WTC11 (cell line): ENCODE data around the gene KIAA1671. TPM values are rescaled to one million over a fixed set of nuclear protein-coding genes. Genes with fewer than 3 reads are reported as not detected.

Source experiments
- ATAC-seq: fragments of 200-7000 bp; cut with Tn5 transposase; 2 replicates; pipeline ENCODE4 v1.10.0; 2021; ENCODE audit warnings: mild to moderate bottlenecking, moderate library complexity
- CTCF ChIA-PET: fragments of 300-600 bp; sonication (Branson Sonifier 250); formaldehyde crosslinking; loops from one replicate; lab custom pipeline; 2021; ENCODE audit warnings: antibody characterized with exemption; lab: Charles Lee
- POLR2A ChIA-PET: fragments of 350-600 bp; sonication (Branson Sonifier 250); formaldehyde crosslinking; loops from one replicate; lab custom pipeline; 2021; ENCODE audit warnings: antibody characterized with exemption; lab: Charles Lee
- DNase-seq: peaks from one replicate; pipeline ENCODE4 v3.0.0; 2021; ENCODE audit warnings: low spot score
- H3K27ac Mint-ChIP-seq: 2 replicates; pipeline ENCODE4 v1.8.0; 2021; ENCODE audit warnings: mixed read lengths
- H3K27me3 Mint-ChIP-seq: 2 replicates; pipeline ENCODE4 v1.8.0; 2021; ENCODE audit warnings: low read depth, mild to moderate bottlenecking, moderate library complexity, mixed read lengths
- H3K36me3 Mint-ChIP-seq: 2 replicates; pipeline ENCODE4 v1.8.0; 2021; ENCODE audit warnings: mixed read lengths
- H3K4me1 Mint-ChIP-seq: 2 replicates; pipeline ENCODE4 v1.8.0; 2022; ENCODE audit warnings: mixed read lengths
- H3K4me3 Mint-ChIP-seq: 2 replicates; pipeline ENCODE4 v1.8.0; 2021; ENCODE audit warnings: mild to moderate bottlenecking, moderate library complexity, mixed read lengths
- H3K9me3 Mint-ChIP-seq: 2 replicates; pipeline ENCODE4 v1.8.0; 2021; ENCODE audit warnings: mixed read lengths
- CBFB ChIP-seq: sonication (generic); formaldehyde crosslinking; IDR thresholded peaks from 2 replicates; pipeline ENCODE4 v1.8.1; 2022; ENCODE audit warnings: mild to moderate bottlenecking, low read depth, missing genetic modification reagents
- ESRRA ChIP-seq: sonication (generic); formaldehyde crosslinking; IDR thresholded peaks from 2 replicates; pipeline ENCODE4 v1.8.1; 2022; ENCODE audit warnings: mild to moderate bottlenecking, missing genetic modification reagents, borderline replicate concordance
- ETV6 ChIP-seq: sonication (generic); formaldehyde crosslinking; IDR thresholded peaks from 2 replicates; pipeline ENCODE4 v1.8.1; 2022; ENCODE audit warnings: mild to moderate bottlenecking, missing genetic modification reagents
- FOXK1 ChIP-seq: sonication (generic); formaldehyde crosslinking; IDR thresholded peaks from 2 replicates; pipeline ENCODE4 v1.8.0; 2022; ENCODE audit warnings: mild to moderate bottlenecking, moderate library complexity, missing genetic modification reagents
- GABPB1 ChIP-seq: sonication (generic); formaldehyde crosslinking; IDR thresholded peaks from 2 replicates; pipeline ENCODE4 v1.8.1; 2023; ENCODE audit warnings: mild to moderate bottlenecking, missing genetic modification reagents
- GTF2I ChIP-seq: fragments of 250-450 bp; sonication (Bioruptor Pico); conservative IDR thresholded peaks from 2 replicates; pipeline ENCODE4 v1.4.0; 2021; ENCODE audit warnings: mild to moderate bottlenecking
- JUN ChIP-seq: sonication (generic); formaldehyde crosslinking; IDR thresholded peaks from 2 replicates; pipeline ENCODE4 v1.8.0; 2023; ENCODE audit warnings: mild to moderate bottlenecking, missing genetic modification reagents
- NFATC4 ChIP-seq: fragments of 250-450 bp; sonication (Bioruptor Pico); IDR thresholded peaks from 2 replicates; pipeline ENCODE4 v1.9.0; 2021; ENCODE audit warnings: mild to moderate bottlenecking
- NFYB ChIP-seq: sonication (generic); formaldehyde crosslinking; conservative IDR thresholded peaks from 2 replicates; pipeline ENCODE4 v1.8.0; 2022; ENCODE audit warnings: low read depth, missing genetic modification reagents
- NR2C2 ChIP-seq: sonication (generic); formaldehyde crosslinking; IDR thresholded peaks from 2 replicates; pipeline ENCODE4 v1.8.0; 2022; ENCODE audit warnings: mild to moderate bottlenecking, missing genetic modification reagents
- PRRX2 ChIP-seq: fragments of 250-450 bp; sonication (Bioruptor Pico); IDR thresholded peaks from 2 replicates; pipeline ENCODE4 v1.8.0; 2021; ENCODE audit warnings: mild to moderate bottlenecking
- RORB ChIP-seq: fragments of 250-450 bp; sonication (Bioruptor Pico); IDR thresholded peaks from 2 replicates; pipeline ENCODE4 v1.9.0; 2021; ENCODE audit warnings: mild to moderate bottlenecking
- SMAD4 ChIP-seq: sonication (generic); formaldehyde crosslinking; IDR thresholded peaks from 2 replicates; pipeline ENCODE4 v1.8.0; 2022; ENCODE audit warnings: mild to moderate bottlenecking, missing genetic modification reagents
- TCF7 ChIP-seq: sonication (generic); formaldehyde crosslinking; IDR thresholded peaks from 2 replicates; pipeline ENCODE4 v1.8.0; 2022; ENCODE audit warnings: mild to moderate bottlenecking, low read depth, missing genetic modification reagents, moderate library complexity
- ZBTB21 ChIP-seq: sonication (generic); formaldehyde crosslinking; IDR thresholded peaks from 2 replicates; pipeline ENCODE4 v1.8.1; 2023; ENCODE audit warnings: mild to moderate bottlenecking, missing genetic modification reagents, borderline replicate concordance
- ZNF263 ChIP-seq: sonication (generic); formaldehyde crosslinking; IDR thresholded peaks from 2 replicates; pipeline ENCODE4 v1.8.1; 2022; ENCODE audit warnings: low read depth, mild to moderate bottlenecking, moderate library complexity, missing genetic modification reagents
- ZNF396 ChIP-seq: fragments of 250-450 bp; sonication (Bioruptor Pico); IDR thresholded peaks from 2 replicates; pipeline ENCODE4 v1.8.0; 2021; ENCODE audit warnings: mild to moderate bottlenecking, moderate library complexity, borderline replicate concordance
- total RNA-seq: library from RNA; stranded (reverse); gene quantifications from 3 replicates; pipeline ENCODE4 v1.2.3, GENCODE V29; 2021
- TF ChIP-seq, protein P1 (sequence below): fragments of 250-450 bp; sonication (Bioruptor Pico); IDR thresholded peaks from 2 replicates; pipeline ENCODE4 v1.9.0; 2021; ENCODE audit warnings: mild to moderate bottlenecking, borderline replicate concordance
- TF ChIP-seq, protein P2 (sequence below): sonication (generic); formaldehyde crosslinking; IDR thresholded peaks from 2 replicates; pipeline ENCODE4 v1.8.1; 2022; ENCODE audit warnings: mild to moderate bottlenecking, moderate library complexity, missing genetic modification reagents
- TF ChIP-seq, protein P3 (sequence below): sonication (generic); formaldehyde crosslinking; IDR thresholded peaks from 2 replicates; pipeline ENCODE4 v1.8.0; 2022; ENCODE audit warnings: mild to moderate bottlenecking, missing genetic modification reagents
- TF ChIP-seq, protein P4 (sequence below): sonication (generic); formaldehyde crosslinking; IDR thresholded peaks from 2 replicates; pipeline ENCODE4 v1.8.1; 2023; ENCODE audit warnings: mild to moderate bottlenecking, moderate library complexity, missing genetic modification reagents
- TF ChIP-seq, protein P5 (sequence below): sonication (generic); formaldehyde crosslinking; IDR thresholded peaks from 2 replicates; pipeline ENCODE4 v1.8.1; 2022; ENCODE audit warnings: low read depth, missing genetic modification reagents, borderline replicate concordance
- TF ChIP-seq, protein P6 (sequence below): sonication (generic); formaldehyde crosslinking; IDR thresholded peaks from 2 replicates; pipeline ENCODE4 v1.8.1; 2022; ENCODE audit warnings: low read depth, mild to moderate bottlenecking, moderate library complexity, missing genetic modification reagents, borderline replicate concordance

Gene KIAA1671
- total RNA-seq, 1 experiment from 2014 or later: 26.0 TPM

DNA sequence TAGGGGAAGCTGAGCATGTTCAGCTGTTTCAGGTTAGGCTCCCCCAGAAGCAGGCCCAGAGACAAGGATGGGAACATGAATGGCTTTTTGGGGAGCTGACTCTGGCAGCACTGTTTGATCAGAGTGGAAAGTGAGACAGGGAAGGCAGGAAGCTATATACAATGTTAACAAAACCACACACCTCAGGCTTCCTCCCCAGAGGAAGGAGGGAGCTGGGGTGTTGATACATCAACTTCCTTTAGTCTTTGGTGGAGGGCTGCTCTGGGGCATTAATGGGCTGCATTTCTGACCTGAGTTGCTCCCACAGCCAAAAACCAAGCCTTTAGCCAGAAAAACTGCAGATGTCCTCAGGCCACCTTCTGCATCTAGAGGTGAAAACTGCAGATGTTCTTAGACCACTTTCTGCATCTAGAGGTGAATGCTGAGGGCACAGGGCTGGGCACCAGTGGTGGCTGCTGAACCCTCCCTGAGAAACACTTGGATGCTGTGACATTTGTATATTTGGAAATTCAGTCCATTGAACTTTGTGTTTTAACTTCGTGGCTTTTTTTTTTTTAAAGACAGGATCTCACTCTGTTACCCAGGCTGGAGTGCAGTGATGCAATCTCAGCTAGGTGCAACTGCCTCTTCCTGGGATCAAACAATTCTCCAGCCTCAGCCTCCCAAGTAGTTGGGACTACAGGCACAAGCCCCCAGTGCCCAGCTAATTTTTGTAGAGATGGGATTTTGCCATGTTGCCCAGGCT is 49.9 kb downstream of the KIAA1671 start:
- CTCF ChIA-PET: interaction anchor here (1.0 to 1.6 kb wide), 3 partner anchors 17 to 63 kb away, joined by 3 to 5 read pairs (median 3); no protein-coding TSS in a partner anchor
- no peaks in the 10 kb centered on the region for H3K36me3 Mint-ChIP-seq
- no peak overlapping the region for H3K4me3 Mint-ChIP-seq
- ATAC-seq (peak; percentile 26; the same call in 1 of the 2 replicates), DNase-seq (no peak)
- peak overlapping the region; percentile 92 for H3K27ac Mint-ChIP-seq
- H3K4me1 Mint-ChIP-seq: peaks cover 38% of the 10 kb centered on the region
- H3K9me3 Mint-ChIP-seq: no peaks in the 10 kb centered on the region
- TF ChIP-seq, protein P1, sequence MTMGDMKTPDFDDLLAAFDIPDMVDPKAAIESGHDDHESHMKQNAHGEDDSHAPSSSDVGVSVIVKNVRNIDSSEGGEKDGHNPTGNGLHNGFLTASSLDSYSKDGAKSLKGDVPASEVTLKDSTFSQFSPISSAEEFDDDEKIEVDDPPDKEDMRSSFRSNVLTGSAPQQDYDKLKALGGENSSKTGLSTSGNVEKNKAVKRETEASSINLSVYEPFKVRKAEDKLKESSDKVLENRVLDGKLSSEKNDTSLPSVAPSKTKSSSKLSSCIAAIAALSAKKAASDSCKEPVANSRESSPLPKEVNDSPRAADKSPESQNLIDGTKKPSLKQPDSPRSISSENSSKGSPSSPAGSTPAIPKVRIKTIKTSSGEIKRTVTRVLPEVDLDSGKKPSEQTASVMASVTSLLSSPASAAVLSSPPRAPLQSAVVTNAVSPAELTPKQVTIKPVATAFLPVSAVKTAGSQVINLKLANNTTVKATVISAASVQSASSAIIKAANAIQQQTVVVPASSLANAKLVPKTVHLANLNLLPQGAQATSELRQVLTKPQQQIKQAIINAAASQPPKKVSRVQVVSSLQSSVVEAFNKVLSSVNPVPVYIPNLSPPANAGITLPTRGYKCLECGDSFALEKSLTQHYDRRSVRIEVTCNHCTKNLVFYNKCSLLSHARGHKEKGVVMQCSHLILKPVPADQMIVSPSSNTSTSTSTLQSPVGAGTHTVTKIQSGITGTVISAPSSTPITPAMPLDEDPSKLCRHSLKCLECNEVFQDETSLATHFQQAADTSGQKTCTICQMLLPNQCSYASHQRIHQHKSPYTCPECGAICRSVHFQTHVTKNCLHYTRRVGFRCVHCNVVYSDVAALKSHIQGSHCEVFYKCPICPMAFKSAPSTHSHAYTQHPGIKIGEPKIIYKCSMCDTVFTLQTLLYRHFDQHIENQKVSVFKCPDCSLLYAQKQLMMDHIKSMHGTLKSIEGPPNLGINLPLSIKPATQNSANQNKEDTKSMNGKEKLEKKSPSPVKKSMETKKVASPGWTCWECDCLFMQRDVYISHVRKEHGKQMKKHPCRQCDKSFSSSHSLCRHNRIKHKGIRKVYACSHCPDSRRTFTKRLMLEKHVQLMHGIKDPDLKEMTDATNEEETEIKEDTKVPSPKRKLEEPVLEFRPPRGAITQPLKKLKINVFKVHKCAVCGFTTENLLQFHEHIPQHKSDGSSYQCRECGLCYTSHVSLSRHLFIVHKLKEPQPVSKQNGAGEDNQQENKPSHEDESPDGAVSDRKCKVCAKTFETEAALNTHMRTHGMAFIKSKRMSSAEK (CRISPR knock-in tag): no peak
- TF ChIP-seq NFATC4 (no peak), SMAD4 (CRISPR knock-in tag) (no peak), GABPB1 (CRISPR knock-in tag) (0 out of 2 replicates have a peak, but pooled peaks have one; percentile 36)
- H3K27me3 Mint-ChIP-seq: no peaks in the 10 kb centered on the region
- POLR2A ChIA-PET: no interaction called here

DNA sequence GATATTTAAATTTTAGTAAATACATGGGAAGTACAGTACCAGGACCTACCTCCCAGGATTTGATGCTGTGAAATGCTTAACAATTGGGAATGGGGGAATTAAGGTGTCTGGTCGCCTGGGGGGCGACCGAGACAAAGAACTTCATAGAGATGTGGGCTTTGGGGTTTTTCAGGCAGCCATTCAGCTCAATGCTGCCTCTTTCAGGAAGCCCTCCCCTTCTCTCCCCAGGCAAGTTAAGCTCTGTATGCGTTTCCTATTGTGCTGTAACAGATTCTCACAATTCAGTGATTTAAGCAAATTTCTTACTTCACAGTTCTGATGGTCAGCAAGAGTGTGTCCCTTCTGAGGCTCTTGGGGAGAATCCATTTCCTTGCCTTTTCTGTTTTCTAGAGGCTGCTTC is 53.8 kb downstream of the KIAA1671 start:
- ChIA-PET CTCF (interaction anchor here (0.6 to 1.8 kb wide), 8 partner anchors 9 to 51 kb away, joined by 3 to 9 read pairs (median 3); no protein-coding TSS in a partner anchor), POLR2A (no interaction called here)
- no peak for DNase-seq
- H3K4me3 Mint-ChIP-seq: no peak overlapping the region
- TF ChIP-seq NFYB (CRISPR knock-in tag): no peak
- TF ChIP-seq ESRRA: no peak
- TF ChIP-seq ZBTB21 (CRISPR knock-in tag): no peak
- TF ChIP-seq ZNF263 (CRISPR knock-in tag): no peak
- TF ChIP-seq RORB (CRISPR knock-in tag): no peak
- TF ChIP-seq, protein P2, sequence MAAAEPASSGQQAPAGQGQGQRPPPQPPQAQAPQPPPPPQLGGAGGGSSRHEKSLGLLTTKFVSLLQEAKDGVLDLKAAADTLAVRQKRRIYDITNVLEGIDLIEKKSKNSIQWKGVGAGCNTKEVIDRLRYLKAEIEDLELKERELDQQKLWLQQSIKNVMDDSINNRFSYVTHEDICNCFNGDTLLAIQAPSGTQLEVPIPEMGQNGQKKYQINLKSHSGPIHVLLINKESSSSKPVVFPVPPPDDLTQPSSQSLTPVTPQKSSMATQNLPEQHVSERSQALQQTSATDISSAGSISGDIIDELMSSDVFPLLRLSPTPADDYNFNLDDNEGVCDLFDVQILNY (CRISPR knock-in tag): no peak
- TF ChIP-seq, protein P3, sequence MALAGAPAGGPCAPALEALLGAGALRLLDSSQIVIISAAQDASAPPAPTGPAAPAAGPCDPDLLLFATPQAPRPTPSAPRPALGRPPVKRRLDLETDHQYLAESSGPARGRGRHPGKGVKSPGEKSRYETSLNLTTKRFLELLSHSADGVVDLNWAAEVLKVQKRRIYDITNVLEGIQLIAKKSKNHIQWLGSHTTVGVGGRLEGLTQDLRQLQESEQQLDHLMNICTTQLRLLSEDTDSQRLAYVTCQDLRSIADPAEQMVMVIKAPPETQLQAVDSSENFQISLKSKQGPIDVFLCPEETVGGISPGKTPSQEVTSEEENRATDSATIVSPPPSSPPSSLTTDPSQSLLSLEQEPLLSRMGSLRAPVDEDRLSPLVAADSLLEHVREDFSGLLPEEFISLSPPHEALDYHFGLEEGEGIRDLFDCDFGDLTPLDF (CRISPR knock-in tag): no peak
- TF ChIP-seq FOXK1 (CRISPR knock-in tag): no peak
- no peak for TF ChIP-seq PRRX2
- TF ChIP-seq, protein P4, sequence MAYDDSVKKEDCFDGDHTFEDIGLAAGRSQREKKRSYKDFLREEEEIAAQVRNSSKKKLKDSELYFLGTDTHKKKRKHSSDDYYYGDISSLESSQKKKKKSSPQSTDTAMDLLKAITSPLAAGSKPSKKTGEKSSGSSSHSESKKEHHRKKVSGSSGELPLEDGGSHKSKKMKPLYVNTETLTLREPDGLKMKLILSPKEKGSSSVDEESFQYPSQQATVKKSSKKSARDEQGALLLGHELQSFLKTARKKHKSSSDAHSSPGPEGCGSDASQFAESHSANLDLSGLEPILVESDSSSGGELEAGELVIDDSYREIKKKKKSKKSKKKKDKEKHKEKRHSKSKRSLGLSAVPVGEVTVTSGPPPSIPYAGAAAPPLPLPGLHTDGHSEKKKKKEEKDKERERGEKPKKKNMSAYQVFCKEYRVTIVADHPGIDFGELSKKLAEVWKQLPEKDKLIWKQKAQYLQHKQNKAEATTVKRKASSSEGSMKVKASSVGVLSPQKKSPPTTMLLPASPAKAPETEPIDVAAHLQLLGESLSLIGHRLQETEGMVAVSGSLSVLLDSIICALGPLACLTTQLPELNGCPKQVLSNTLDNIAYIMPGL (CRISPR knock-in tag): no peak
- no peak for TF ChIP-seq NR2C2 (CRISPR knock-in tag)
- TF ChIP-seq, protein P5, sequence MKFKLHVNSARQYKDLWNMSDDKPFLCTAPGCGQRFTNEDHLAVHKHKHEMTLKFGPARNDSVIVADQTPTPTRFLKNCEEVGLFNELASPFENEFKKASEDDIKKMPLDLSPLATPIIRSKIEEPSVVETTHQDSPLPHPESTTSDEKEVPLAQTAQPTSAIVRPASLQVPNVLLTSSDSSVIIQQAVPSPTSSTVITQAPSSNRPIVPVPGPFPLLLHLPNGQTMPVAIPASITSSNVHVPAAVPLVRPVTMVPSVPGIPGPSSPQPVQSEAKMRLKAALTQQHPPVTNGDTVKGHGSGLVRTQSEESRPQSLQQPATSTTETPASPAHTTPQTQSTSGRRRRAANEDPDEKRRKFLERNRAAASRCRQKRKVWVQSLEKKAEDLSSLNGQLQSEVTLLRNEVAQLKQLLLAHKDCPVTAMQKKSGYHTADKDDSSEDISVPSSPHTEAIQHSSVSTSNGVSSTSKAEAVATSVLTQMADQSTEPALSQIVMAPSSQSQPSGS (CRISPR knock-in tag): no peak
- no peak for TF ChIP-seq TCF7
- no peak for TF ChIP-seq ETV6 (CRISPR knock-in tag)
- no peak for TF ChIP-seq ZNF396
- TF ChIP-seq GTF2I (CRISPR knock-in tag): no peak
- no peak for TF ChIP-seq CBFB
- TF ChIP-seq, protein P6, sequence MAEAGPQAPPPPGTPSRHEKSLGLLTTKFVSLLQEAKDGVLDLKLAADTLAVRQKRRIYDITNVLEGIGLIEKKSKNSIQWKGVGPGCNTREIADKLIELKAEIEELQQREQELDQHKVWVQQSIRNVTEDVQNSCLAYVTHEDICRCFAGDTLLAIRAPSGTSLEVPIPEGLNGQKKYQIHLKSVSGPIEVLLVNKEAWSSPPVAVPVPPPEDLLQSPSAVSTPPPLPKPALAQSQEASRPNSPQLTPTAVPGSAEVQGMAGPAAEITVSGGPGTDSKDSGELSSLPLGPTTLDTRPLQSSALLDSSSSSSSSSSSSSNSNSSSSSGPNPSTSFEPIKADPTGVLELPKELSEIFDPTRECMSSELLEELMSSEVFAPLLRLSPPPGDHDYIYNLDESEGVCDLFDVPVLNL (CRISPR knock-in tag): no peak
- TF ChIP-seq JUN (CRISPR knock-in tag): no peak
- TF ChIP-seq, all 79 proteins: peak for 0
- H3K4me1 Mint-ChIP-seq: peaks cover 32% of the 10 kb centered on the region
- no peaks in the 10 kb centered on the region for H3K9me3 Mint-ChIP-seq
- ATAC-seq: peak; percentile 80
- peak overlapping the region; percentile 93 for H3K27ac Mint-ChIP-seq
- H3K27me3 Mint-ChIP-seq: no peaks in the 10 kb centered on the region
- no peaks in the 10 kb centered on the region for H3K36me3 Mint-ChIP-seq
